ENCODE data around the gene SATB1.

Gene SATB1

DNA sequence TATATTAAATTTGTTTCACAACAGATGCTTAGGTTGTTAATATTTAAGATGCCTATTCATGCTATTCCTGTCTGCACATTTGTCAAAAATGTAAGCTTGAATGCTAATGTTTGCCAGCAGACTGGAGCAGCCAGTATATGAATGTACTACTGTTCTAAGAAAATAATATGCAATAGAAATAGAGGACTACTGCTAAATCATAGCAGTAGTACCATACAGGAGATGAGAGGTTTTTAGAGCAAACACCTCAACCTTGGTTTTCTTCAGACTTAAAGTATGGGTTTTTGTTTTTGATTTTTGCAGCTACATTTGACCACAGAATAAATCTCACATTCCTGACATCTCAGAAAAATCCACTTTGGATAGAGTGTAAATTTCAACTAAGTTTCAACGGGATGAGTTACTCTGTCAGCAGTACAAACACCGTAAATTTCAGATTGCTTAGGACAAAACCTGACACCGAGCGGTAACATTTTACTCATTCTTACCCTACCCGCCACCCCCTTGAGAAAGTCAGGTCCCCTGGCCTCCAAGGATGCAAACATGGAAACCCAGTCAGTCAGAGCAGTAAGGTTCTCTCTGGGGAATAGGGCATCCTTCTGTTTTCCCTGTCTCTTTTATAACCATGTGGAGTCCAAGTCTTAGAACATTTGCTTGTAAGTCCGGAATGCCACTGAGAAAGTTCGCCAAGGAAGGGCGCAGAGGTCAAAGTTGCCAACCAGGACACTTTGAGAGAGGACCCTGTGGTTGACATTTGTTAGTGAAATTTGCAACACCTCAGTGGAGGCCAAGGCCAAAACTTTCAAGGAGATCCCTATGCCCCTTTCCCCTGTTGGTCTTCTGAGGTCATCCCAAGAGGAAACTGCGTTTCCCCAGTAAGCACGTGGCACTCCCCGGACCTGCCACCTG lies 17.9 kb upstream of the SATB1 start:
- no peaks in the 10 kb centered on the region for H3K79me2 ChIP-seq (ENCODE audit: low read length)
- H3K4me1 ChIP-seq (ENCODE audit: low read length): peaks cover 23% of the 10 kb centered on the region
- no peak overlapping the region for H3K4me3 ChIP-seq (ENCODE audit: low read length)
- no peak overlapping the region for H3K9ac ChIP-seq (ENCODE audit: low read length)
- TF ChIP-seq, protein P1, sequence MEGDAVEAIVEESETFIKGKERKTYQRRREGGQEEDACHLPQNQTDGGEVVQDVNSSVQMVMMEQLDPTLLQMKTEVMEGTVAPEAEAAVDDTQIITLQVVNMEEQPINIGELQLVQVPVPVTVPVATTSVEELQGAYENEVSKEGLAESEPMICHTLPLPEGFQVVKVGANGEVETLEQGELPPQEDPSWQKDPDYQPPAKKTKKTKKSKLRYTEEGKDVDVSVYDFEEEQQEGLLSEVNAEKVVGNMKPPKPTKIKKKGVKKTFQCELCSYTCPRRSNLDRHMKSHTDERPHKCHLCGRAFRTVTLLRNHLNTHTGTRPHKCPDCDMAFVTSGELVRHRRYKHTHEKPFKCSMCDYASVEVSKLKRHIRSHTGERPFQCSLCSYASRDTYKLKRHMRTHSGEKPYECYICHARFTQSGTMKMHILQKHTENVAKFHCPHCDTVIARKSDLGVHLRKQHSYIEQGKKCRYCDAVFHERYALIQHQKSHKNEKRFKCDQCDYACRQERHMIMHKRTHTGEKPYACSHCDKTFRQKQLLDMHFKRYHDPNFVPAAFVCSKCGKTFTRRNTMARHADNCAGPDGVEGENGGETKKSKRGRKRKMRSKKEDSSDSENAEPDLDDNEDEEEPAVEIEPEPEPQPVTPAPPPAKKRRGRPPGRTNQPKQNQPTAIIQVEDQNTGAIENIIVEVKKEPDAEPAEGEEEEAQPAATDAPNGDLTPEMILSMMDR (IDR thresholded peaks at IDR 0.05; ENCODE audit: low read depth, low read length): no peak
- no peak for TF ChIP-seq EZH2phosphoT487 (IDR thresholded peaks at IDR 0.05; ENCODE audit: low read depth)
- no peak overlapping the region for H3K27ac ChIP-seq (ENCODE audit: low read length)
- no peak overlapping the region for H3K4me2 ChIP-seq (ENCODE audit: low read length)
- H3K36me3 ChIP-seq (replicated peaks; ENCODE audit: low read depth, low read length): no peaks in the 10 kb centered on the region
- H4K20me1 ChIP-seq (ENCODE audit: insufficient read depth, low read length): no peaks in the 10 kb centered on the region
- no peak overlapping the region for H2AFZ ChIP-seq (ENCODE audit: low read depth, low read length)
- peaks cover 38% of the 10 kb centered on the region for H3K27me3 ChIP-seq (ENCODE audit: low read depth, low read length)
- H3K9me3 ChIP-seq (ENCODE audit: insufficient read depth, low read length): no peaks in the 10 kb centered on the region

DNA sequence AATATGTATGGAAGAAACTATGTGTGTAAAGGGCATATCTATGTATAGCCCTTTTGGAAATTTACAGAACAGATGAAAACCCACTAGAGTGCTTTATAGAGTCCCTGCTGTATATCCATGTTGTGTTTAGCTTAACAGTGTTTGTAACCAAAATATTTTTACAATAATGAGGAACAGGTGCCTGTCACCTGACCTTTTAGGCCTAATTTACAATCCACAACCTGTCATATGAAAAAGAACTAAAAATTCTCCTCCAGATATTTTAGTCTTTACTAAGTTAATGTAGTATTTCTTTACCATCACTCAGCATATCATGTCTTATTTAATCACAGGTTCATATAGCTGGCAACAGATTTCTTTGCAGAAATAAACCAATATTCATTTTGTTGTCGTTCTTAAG lies 16.4 kb upstream of the SATB1 start:
- no peaks in the 10 kb centered on the region for H3K79me2 ChIP-seq (ENCODE audit: low read length)
- peaks cover 23% of the 10 kb centered on the region for H3K4me1 ChIP-seq (ENCODE audit: low read length)
- H3K27me3 ChIP-seq (ENCODE audit: low read depth, low read length): peaks cover 32% of the 10 kb centered on the region
- TF ChIP-seq, protein P1 (IDR thresholded peaks at IDR 0.05; ENCODE audit: low read depth, low read length): no peak
- TF ChIP-seq EZH2phosphoT487 (IDR thresholded peaks at IDR 0.05; ENCODE audit: low read depth): no peak
- no peaks in the 10 kb centered on the region for H3K36me3 ChIP-seq (replicated peaks; ENCODE audit: low read depth, low read length)
- no peaks in the 10 kb centered on the region for H4K20me1 ChIP-seq (ENCODE audit: insufficient read depth, low read length)
- H3K9me3 ChIP-seq (ENCODE audit: insufficient read depth, low read length): no peaks in the 10 kb centered on the region
- H3K4me2 ChIP-seq (ENCODE audit: low read length): no peak overlapping the region
- H3K27ac ChIP-seq (ENCODE audit: low read length): no peak overlapping the region
- H3K4me3 ChIP-seq (ENCODE audit: low read length): no peak overlapping the region
- H2AFZ ChIP-seq (ENCODE audit: low read depth, low read length): no peak overlapping the region
- no peak overlapping the region for H3K9ac ChIP-seq (ENCODE audit: low read length)

DNA sequence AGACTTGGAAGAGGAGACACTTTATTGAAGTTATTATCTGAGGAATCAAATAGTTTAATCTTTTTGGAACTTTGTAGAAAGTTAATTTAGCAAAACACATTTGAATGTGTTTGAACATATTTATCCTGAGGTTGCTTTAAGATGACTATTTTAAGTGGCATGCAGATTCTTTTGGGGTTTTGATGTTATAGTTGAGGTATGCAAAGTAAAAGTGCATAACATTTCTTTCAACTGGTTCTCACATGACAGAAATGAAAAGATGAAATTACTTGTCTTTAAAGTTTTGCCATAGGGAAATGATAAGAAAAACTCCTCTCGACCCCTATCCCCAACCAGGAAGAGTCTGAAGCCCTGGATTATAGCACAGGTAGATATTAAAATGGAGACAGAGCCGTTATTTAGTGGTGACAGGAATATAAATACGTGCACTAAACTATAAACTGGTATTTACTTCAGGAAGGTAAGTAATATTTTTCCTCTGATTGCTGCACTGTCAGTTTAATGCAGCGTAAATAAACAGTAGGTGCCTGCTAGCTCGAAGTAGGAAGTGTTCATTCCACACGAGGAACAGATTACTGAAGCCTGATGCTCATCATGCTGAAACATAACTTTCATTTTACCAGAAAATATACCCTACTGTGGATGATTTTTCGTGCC lies 15.1 kb upstream of the SATB1 start:
- H3K9me3 ChIP-seq (ENCODE audit: insufficient read depth, low read length): no peaks in the 10 kb centered on the region
- H4K20me1 ChIP-seq (ENCODE audit: insufficient read depth, low read length): no peaks in the 10 kb centered on the region
- H3K4me2 ChIP-seq (ENCODE audit: low read length): peak overlapping the region; percentile 64
- no peak overlapping the region for H3K27ac ChIP-seq (ENCODE audit: low read length)
- peak overlapping the region; percentile 3; the same call in 1 of the 2 replicates for H3K9ac ChIP-seq (ENCODE audit: low read length)
- peak overlapping the region; percentile 73 for H2AFZ ChIP-seq (ENCODE audit: low read depth, low read length)
- no peaks in the 10 kb centered on the region for H3K36me3 ChIP-seq (replicated peaks; ENCODE audit: low read depth, low read length)
- no peaks in the 10 kb centered on the region for H3K79me2 ChIP-seq (ENCODE audit: low read length)
- peaks cover 15% of the 10 kb centered on the region for H3K4me1 ChIP-seq (ENCODE audit: low read length)
- peak overlapping the region; percentile 47 for H3K4me3 ChIP-seq (ENCODE audit: low read length)
- TF ChIP-seq EZH2phosphoT487 (IDR thresholded peaks at IDR 0.05; ENCODE audit: low read depth): no peak
- peaks cover 22% of the 10 kb centered on the region; the same call in 1 of the 2 replicates for H3K27me3 ChIP-seq (ENCODE audit: low read depth, low read length)

DNA sequence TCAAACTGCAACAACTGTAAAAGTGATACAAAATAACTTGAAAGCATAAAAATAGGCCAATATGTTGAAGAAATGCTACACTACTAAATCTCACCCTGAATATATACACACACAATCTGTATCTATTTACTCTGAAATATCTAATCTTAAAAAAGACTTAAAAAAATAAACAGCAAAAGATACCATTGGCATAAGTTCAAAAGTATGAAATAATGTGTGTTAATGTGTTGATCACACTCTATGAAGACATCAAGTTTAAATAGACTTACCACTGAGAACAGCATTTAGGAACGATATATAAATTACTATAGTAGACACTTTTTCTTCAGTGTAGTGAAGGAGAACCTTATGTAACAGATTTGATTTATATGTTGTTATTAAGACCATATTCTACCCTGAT lies 14.1 kb upstream of the SATB1 start:
- no peak overlapping the region for H3K9ac ChIP-seq (ENCODE audit: low read length)
- no peaks in the 10 kb centered on the region for H3K9me3 ChIP-seq (ENCODE audit: insufficient read depth, low read length)
- H3K27ac ChIP-seq (ENCODE audit: low read length): no peak overlapping the region
- no peaks in the 10 kb centered on the region for H4K20me1 ChIP-seq (ENCODE audit: insufficient read depth, low read length)
- H3K4me1 ChIP-seq (ENCODE audit: low read length): peaks cover 14% of the 10 kb centered on the region
- TF ChIP-seq, protein P1 (IDR thresholded peaks at IDR 0.05; ENCODE audit: low read depth, low read length): no peak
- no peak for TF ChIP-seq EZH2phosphoT487 (IDR thresholded peaks at IDR 0.05; ENCODE audit: low read depth)
- no peaks in the 10 kb centered on the region for H3K79me2 ChIP-seq (ENCODE audit: low read length)
- no peak overlapping the region for H3K4me2 ChIP-seq (ENCODE audit: low read length)
- peaks cover 22% of the 10 kb centered on the region; the same call in 1 of the 2 replicates for H3K27me3 ChIP-seq (ENCODE audit: low read depth, low read length)
- H3K36me3 ChIP-seq (replicated peaks; ENCODE audit: low read depth, low read length): no peaks in the 10 kb centered on the region
- no peak overlapping the region for H3K4me3 ChIP-seq (ENCODE audit: low read length)
- no peak overlapping the region for H2AFZ ChIP-seq (ENCODE audit: low read depth, low read length)
